Ascending aorta (tissue), 2 donors: Measurements from ENCODE around the gene PDE8B. TPM values are rescaled to one million over a fixed set of nuclear protein-coding genes. Genes with fewer than 3 reads are reported as not detected.

Experiments
- DNase-seq, 2 donors: peaks; one replicate each; pipeline ENCODE4 v3.0.0-alpha.2; 2019; ENCODE audit warnings: low spot score in 2 of 2
- H3K27ac ChIP-seq, 2 donors: fragments of 200-600 bp; sonication (generic); one replicate each; pipeline ENCODE4 v1.5.1; 2016 to 2017; ENCODE audit warnings: mild to moderate bottlenecking in 1 of 2
- H3K27me3 ChIP-seq: fragments of 200-600 bp; sonication (generic); one replicate; pipeline ENCODE4 v1.5.1; 2017
- H3K36me3 ChIP-seq, 2 donors: fragments of 200-600 bp; sonication (generic); one replicate each; pipeline ENCODE4 v1.5.1; 2016
- H3K4me1 ChIP-seq, 2 donors: fragments of 200-600 bp; sonication (generic); one replicate each; pipeline ENCODE4 v1.5.1; 2016 to 2017; ENCODE audit warnings: mild to moderate bottlenecking in 1 of 2
- H3K4me3 ChIP-seq, 2 donors: fragments of 200-600 bp; sonication (generic); one replicate each; pipeline ENCODE4 v1.5.1; 2016 to 2017; ENCODE audit warnings: mild to moderate bottlenecking in 1 of 2
- H3K9me3 ChIP-seq, 2 donors: fragments of 200-600 bp; sonication (generic); one replicate each; pipeline ENCODE4 v1.5.1; 2016
- intact Hi-C: fragments of 100-400 bp; cut with DNase I; formaldehyde crosslinking; loops from one replicate; pipeline ENCODE4 v1.15.1; 2023
- total RNA-seq: library from RNA; depleted of rRNA; stranded (reverse); fragments of >200 nt; gene quantifications from one replicate; pipeline ENCODE4 v1.1.0, GENCODE V29; 2016
- TF ChIP-seq, protein P1 (sequence below), 3 experiments: fragments of 200-600 bp in 2 of 3; fragments of 450-650 bp in 1 of 3; sonication (generic) in 2 of 3; IDR thresholded peaks; one replicate each; pipeline ENCODE4 v1.5.1; 2016 to 2019; ENCODE audit warnings: antibody characterized with exemption in 3 of 3, mild to moderate bottlenecking in 1 of 3, moderate library complexity in 1 of 3

The PDE8B gene
- total RNA-seq, 1 donor from 2014 or later: 28.1 TPM

DNA sequence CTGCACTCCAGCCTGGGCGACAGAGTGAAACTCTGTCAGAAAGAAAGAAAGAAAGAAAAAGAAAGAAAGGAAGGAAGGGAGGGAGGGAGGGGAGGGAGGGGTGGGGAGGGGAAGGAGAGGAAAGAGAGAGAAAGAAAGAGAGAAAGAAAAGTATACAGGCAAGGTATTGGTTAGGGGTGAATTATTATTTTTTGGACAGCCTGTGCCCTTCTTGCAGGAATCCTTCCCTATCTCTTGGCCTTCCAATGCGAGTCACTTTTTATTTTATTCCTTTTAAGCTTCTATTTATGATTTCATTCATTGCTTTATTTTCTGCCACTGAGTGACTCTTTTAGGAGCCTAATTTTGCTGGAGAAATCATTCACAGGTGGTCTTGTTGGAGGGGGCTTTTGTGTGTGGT, 98.7 kb downstream of the PDE8B start:
- TF ChIP-seq, protein P1, sequence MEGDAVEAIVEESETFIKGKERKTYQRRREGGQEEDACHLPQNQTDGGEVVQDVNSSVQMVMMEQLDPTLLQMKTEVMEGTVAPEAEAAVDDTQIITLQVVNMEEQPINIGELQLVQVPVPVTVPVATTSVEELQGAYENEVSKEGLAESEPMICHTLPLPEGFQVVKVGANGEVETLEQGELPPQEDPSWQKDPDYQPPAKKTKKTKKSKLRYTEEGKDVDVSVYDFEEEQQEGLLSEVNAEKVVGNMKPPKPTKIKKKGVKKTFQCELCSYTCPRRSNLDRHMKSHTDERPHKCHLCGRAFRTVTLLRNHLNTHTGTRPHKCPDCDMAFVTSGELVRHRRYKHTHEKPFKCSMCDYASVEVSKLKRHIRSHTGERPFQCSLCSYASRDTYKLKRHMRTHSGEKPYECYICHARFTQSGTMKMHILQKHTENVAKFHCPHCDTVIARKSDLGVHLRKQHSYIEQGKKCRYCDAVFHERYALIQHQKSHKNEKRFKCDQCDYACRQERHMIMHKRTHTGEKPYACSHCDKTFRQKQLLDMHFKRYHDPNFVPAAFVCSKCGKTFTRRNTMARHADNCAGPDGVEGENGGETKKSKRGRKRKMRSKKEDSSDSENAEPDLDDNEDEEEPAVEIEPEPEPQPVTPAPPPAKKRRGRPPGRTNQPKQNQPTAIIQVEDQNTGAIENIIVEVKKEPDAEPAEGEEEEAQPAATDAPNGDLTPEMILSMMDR (IDR thresholded peaks at IDR 0.05): no peak
- no peaks in the 10 kb centered on the region for H3K9me3 ChIP-seq
- H3K27ac ChIP-seq: peak overlapping the region in 1 of 2 donors; percentile 85
- H3K4me1 ChIP-seq: peaks cover 23 to 24% of the 10 kb centered on the region in 2 donors
- no peak overlapping the region for H3K4me3 ChIP-seq
- no peaks in the 10 kb centered on the region for H3K27me3 ChIP-seq
- DNase-seq: no peak
- H3K36me3 ChIP-seq: no peaks in the 10 kb centered on the region
- intact Hi-C loops: no loop called here

- Histone ChIP-seq H3K27me3 (no peaks in the 10 kb centered on the region), H3K4me1 (peaks cover 17 to 18% of the 10 kb centered on the region in 2 donors), H3K9me3 (no peaks in the 10 kb centered on the region), H3K36me3 (no peaks in the 10 kb centered on the region), H3K27ac (peak overlapping the region; percentile 9 to 23), H3K4me3 (no peak overlapping the region)
- intact Hi-C loops: no loop called here
- TF ChIP-seq, protein P1 (IDR thresholded peaks at IDR 0.05): no peak
- DNase-seq: no peak
Observed at GRCh38 chr5:77310494-77311213, 100.2 kb downstream of the PDE8B start.

- no peak for DNase-seq
- H3K4me1 ChIP-seq: peaks cover 15 to 18% of the 10 kb centered on the region in 2 donors
- peak overlapping the region; percentile 9 to 23 for H3K27ac ChIP-seq
- TF ChIP-seq, protein P1 (IDR thresholded peaks at IDR 0.05): no peak
- H3K9me3 ChIP-seq: no peaks in the 10 kb centered on the region
- H3K36me3 ChIP-seq: no peaks in the 10 kb centered on the region
- no peak overlapping the region for H3K4me3 ChIP-seq
- H3K27me3 ChIP-seq: no peaks in the 10 kb centered on the region
- intact Hi-C loops: no loop called here
Observed at GRCh38 chr5:77311214-77311571, 100.7 kb downstream of the PDE8B start.

DNA sequence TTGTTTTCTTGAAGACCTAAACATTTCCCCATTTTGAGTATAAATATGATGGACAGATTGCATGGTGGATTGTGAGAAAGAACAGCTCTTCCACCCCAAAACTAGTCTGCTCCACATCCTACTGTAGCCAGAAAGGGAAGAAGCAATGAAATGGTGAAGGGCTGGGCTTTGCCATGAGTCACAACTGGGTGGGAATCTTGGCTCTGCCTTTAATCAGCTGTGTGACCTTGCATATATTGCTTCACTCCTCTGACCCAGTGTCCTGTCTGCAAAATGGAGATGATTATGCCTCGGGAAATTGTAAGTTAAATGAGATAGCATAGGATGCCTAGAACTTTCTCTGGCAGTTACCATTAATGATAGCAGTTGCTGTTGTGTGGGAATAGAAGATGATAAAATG, 101.9 kb downstream of the PDE8B start:
- TF ChIP-seq, protein P1 (IDR thresholded peaks at IDR 0.05): no peak
- intact Hi-C loops: no loop called here
- H3K27ac ChIP-seq: no peak overlapping the region
- peaks cover 10 to 11% of the 10 kb centered on the region in 2 donors for H3K4me1 ChIP-seq
- no peak for DNase-seq
- H3K9me3 ChIP-seq: no peaks in the 10 kb centered on the region
- no peaks in the 10 kb centered on the region for H3K27me3 ChIP-seq
- no peak overlapping the region for H3K4me3 ChIP-seq
- no peaks in the 10 kb centered on the region for H3K36me3 ChIP-seq

GRCh38 chr5:77316871-77317661, 106.6 kb downstream of the PDE8B start:
- Histone ChIP-seq H3K4me3 (no peak overlapping the region), H3K4me1 (peaks cover 0 to 3% of the 10 kb centered on the region in 2 donors), H3K27ac (no peak overlapping the region), H3K36me3 (no peaks in the 10 kb centered on the region), H3K9me3 (no peaks in the 10 kb centered on the region), H3K27me3 (no peaks in the 10 kb centered on the region)
- no peak for DNase-seq
- intact Hi-C loops: no loop called here
- TF ChIP-seq, protein P1 (IDR thresholded peaks at IDR 0.05): no peak
